Stimulated activated CD4-positive, alpha-beta T cell treated with anti-CD3 and anti-CD28 coated beads, Interleukin-15, amount 100 ng/mL, for 1 hour (primary cell): Measurements from ENCODE around the gene DNAAF5.

ENCODE experiments used
- DNase-seq, 2 donors: peaks; one replicate each; pipeline ENCODE4 v3.0.0-alpha.2; 2020; ENCODE audit warnings: low read depth in 1 of 2, low spot score in 1 of 2

The DNAAF5 gene

DNA sequence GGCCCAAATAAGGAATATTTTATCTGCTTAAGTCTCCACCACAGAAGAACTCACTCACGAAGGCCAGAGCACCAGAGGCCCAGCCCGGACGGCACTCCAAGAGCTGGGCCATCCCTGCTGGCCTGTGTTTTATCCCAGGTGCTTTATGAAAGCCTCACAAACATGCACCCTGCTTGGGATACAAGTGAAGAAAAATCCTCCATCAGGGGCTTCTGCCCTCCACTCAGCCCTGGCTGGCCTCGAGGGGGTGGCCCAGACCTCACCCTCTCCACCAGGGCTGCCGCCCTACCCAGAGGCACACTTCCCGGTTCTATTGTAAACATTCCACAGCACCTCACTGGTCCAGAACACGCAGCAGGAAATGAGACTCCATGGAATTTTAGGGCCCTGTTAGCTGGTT, 19.8 kb upstream of the DNAAF5 start:
- DNase-seq = no peak

DNA sequence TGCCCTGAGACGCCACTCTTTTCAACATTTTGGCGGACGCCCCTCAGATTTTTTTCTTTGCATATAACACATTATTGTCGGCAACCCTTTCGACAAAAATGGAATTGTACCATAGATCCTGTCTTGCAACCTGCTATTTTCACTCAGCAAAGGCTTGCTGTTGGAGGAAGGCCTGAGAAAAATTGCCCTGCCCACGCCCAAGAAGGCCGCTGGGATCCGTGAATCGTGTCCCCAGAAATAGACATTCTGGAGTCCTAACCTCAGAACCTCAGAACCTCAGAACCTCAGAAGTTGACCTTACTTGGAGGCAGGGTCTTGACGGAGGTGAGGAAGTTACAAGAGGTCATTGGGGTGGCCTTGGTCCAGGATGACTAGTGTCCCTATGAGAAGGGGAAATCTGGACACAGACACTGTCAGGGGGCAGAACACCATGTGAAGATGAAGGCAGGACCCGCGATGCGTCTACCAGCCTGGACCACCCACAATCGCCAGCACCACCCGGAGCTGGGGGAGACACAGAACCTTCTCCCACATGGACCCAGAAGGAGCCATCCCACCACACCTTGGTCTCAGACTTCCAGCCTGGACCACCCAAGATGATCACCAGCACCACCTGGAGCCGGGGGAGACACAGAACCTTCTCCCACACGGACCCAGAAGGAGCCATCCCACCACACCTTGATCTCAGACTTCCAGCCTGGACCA, 19.1 kb upstream of the DNAAF5 start:
- DNase-seq = no peak

GRCh38 chr7:710161-710560, 16.3 kb upstream of the DNAAF5 start:
- DNase-seq = no peak

- DNase-seq = no peak
Observed at GRCh38 chr7:711093-711921, 15.2 kb upstream of the DNAAF5 start.

- no peak for DNase-seq
Observed at GRCh38 chr7:711922-712380, 14.5 kb upstream of the DNAAF5 start.

DNA sequence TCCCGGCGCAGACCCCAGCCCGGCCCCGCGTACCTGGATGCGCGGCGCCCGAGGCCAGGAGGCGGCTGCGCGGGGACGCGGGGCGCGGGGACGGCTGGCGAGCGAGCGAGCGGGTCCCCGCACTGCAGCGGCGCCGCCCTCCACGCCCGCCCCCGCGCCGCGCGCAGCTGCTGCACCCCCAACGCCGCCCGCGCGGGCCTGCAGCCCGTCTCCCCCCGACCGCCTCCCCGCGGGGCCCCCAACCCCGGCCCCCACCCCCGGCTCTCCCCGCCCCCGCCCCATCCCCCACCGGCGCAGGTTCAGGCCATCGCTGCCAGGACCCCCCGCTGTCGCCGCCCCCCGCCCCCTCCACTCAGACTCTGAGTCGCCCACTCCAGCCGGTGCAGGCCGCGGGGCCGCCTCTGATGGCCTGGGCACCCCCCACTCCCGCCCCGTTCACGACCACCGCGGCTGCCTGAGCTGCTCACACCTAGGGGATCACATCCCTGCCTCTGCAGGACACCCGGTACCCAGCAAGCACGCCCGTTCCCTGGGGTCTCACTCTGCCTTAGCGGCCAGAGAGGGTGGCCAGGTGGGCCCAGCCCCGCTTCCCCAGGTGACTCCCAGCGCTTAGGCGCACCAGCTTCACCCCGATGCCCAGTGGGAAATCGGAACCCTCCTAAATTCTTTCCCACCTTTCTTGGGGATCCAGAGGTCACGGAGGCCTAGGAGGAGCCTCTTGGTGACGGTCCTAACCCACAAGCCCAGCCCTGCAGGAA, 13.9 kb upstream of the DNAAF5 start:
- no peak for DNase-seq

- no peak for DNase-seq
Observed at GRCh38 chr7:713139-713457, 13.4 kb upstream of the DNAAF5 start.

DNA sequence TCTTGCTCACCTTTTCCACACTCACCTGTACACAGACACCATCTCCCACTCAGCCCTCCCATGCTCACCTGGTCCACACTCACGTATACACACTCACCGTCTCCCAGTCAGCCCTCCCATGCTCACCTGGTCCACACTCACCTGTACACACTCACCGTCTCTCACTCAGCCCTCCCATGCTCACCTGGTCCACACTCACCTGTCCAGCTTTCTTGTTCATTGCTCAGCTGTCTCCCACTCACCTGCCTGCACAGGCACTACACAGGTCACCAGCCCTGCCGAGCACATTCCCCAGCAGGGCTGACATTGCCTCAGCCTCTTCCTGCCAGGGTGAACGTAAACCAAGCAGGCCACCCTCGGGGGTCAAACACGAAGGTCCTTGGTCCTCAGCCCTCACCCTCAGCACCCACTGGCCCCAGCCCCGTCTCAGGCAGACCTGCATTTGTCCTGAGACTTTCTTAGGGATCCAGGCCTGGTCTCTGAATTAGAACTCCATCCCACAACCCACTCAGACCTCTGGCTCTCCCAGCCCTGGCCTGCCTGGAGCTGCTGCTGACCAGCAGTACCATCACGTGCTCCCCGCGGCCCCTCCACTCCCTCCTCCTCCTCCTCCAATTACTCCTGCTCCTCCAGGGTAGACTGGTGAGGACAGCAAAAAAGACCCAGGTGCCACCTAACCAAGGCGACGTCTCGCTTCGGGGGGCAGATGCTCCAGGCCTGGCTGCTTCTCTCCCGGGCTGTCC, 12.8 kb upstream of the DNAAF5 start:
- DNase-seq = no peak

DNA sequence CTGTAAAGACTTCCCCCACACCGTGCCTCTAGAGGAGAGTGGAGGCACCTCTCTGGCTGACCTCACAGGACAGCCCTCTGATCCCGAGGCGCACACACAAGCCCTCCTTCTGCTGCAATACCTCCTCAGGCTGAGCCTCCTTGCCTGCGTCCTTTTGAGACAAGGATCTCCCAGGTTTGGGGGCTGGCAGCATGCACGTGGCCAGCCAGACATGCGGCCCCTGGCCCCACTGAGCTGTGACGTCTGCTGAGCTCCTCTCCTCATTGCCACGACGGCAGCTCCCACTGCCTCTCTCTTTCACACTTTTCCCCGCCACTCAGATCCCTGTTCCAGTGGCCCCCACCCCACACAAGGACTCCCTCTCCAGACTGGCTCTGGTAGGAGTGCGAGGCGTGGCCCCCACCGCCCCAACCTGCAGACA, 12.2 kb upstream of the DNAAF5 start:
- no peak for DNase-seq

GRCh38 chr7:716222-716621, 10.3 kb upstream of the DNAAF5 start:
- no peak for DNase-seq

DNA sequence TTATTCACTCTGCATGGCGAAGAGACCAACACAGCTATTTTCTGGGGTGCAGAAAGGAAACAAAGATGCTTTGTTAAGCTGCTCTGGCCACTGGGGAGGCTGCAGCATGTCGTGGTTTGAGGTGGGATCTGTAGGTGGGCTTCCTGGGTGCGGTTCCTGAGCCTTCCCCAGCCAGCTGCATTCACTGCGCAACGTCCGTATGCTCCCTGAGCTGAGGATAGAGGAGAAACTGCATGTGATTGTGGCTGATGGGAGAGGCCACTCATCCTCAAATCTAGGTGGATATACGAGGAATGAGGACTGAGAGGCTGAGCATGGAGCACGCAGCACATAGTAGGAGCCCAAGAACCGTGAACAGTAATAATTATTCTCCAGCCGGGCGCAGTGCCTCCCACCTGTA, 9.9 kb upstream of the DNAAF5 start:
- DNase-seq = no peak

DNA sequence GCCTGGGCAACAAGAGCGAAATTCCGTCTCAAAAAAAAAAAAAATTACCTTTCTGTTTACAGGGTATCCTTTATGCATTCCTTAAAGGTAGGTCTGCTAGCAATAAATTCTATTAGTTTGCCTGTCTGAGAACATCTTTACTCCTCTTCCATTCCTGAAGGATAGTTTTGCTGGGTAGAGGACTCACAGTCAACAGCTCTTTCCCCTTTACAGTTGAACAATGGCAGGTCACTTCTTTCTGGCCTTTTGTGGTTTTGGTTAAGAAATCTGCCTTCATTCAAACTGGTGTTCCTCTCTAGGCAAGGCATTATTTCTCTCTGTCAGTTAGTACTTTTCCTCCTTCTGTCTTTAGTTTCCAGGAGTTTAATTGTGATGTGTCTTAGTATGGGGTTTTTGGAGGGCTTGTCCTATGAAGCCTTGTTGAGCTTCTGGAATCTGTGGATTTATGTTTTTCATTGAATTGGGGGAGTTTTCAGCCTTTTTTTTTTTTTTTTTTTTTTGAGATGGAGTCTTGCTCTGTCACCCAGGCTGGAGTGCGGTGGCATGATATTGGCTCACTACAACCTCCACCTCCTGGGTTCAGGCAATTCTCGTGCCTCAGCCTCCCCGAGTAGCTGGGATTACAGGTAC, 4.8 kb upstream of the DNAAF5 start:
- no peak for DNase-seq

- no peak for DNase-seq
Observed at GRCh38 chr7:723541-723940, 3.0 kb upstream of the DNAAF5 start.

DNA sequence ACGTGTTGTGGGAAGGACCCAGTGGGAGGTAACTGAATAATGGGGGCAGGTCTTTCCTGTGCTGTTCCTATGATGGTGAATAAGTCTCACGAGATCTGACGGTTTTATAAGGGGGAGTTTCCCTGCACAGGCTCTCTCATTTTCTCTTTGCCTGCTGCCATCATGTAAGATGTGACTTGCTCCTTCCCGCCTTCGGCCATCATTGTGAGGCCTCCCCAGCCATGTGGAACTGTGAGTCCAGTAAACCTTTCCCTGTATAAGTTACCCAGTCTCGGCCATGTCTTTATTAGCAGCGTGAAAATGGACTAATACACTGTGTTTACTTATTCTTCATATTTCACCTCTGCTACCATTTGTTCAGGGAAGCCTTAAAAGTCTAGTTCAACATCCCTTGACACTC, 2.2 kb upstream of the DNAAF5 start:
- DNase-seq = no peak

GRCh38 chr7:725223-726005, 1.1 kb upstream of the DNAAF5 start:
- DNase-seq = no peak

DNA sequence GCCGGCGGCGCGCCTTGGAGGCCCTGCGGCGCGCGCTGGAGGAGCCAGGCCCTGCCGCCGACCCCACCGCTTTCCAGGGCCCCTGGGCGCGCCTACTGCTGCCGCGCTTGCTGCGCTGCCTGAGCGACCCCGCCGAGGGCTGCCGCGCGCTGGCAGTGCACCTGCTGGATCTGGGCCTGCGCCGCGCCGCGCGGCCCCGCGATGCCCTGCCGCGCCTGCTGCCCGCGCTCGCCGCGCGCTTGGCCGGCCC, 280 bp downstream of the DNAAF5 start:
- DNase-seq = no peak

DNA sequence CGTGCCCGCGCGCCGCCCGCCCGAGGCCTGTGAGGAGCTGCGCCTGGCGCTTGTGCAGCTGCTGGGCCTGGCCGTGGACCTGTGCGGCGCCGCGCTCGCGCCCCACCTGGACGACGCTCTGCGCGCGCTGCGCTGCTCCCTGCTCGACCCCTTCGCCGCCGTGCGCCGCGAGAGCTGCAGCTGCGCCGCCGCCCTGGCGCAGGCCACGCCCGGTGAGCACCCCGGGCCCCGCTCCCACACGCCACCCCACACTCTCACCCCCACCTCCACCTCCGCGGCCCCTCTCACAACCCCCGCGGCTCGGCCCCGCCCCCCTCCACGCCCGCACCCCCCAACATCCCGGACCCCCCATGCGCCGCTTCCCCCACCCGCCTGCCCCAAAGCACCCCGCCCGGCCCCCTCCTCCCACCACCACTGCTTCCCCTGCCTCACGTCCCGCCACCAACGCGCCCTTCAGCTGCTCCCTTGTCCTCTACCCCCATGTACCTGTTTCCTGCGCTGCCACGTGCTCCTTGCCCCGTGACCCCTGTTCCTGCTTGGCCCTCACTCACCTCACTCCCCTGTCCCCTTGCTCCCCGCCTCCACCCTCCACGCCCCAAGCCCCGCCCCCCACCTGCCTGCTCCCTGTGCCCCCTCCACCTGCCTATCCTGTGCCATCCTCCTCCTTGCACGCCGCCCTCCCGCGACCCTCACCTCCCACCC, 756 bp downstream of the DNAAF5 start, which contains the start of gene PRKAR1B:
Gene PRKAR1B, minus strand, starts transcription at position 178 of the 702 bp plus-strand sequence. CDS start 15,776 bp downstream, outside the sequence.
- peak in 1 of 2 donors; percentile 40 for DNase-seq

DNA sequence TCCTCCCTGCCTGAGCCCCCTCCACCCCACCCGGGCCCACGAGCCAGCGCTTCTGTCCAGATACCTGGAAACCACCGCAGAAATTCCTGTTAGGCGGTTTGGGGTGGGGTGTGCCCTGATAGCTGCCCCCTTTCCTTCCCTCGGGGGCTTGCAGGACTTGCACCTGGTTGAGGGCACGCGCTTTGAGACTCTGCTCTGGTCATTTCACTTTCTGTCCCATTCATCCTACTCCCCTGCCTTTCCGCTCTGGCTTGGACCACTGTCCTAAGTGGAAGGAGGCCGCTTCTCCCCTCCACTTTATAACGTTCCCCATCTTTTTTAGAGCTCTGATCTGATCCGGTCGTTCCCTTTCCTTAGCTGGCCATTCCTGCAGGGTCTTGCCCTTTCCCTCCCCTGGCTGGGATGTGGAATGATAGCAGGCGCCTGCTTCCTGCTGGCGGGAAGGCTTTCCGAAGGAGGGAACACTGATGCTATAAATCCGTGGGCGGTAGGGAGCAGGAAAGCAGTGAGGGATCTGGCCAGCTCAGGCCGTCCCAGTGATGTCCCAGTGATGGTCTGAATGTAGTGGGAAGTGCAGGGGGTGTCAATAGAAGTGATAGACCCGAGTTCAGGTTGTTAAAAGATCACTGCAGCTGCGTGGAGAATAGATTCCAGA, 1.4 kb downstream of the DNAAF5 start:
- DNase-seq = no peak

GRCh38 chr7:728602-729001, 2.1 kb downstream of the DNAAF5 start:
- no peak for DNase-seq
